Stimulated activated CD4-positive, alpha-beta T cell treated with anti-CD3 and anti-CD28 coated beads, TNF-alpha, amount 100 ng/mL, for 4 hours (primary cell): Measurements from ENCODE around the gene LRWD1.
"Not testable (repeated sequence)": the region's sequence is repeated elsewhere in the genome, so short reads cannot be mapped to it uniquely, and the experiment has no call there.

Source experiments
- DNase-seq, 3 experiments: peaks; one replicate each; pipeline ENCODE4 v3.0.0-alpha.2; 2020; ENCODE audit warnings: low read depth in 3 of 3

Gene LRWD1

DNA sequence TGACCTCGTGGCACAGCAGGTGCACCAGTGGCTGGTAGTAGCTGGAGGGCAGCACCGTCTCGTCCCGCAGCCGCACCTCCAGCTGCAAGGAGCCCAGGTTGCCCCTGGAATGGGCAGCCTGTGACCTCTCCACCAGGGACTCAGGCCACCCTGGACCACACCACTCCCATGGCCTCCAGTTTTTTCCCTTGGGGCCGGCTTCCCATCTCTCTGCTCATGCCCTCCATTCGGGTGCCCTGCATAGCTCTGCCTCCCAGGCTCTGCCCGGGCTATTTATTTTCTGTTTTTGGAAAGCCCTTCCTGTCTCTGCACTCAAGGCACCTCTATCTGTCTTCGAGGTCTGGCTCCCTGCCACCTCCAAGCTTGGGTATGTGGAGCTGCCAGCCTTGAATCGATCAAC is 32.1 kb downstream of the LRWD1 start:
- DNase-seq: not testable (repeated sequence)

GRCh38 chr7:102497308-102497707 is 32.5 kb downstream of the LRWD1 start:
- DNase-seq: not testable (repeated sequence)

DNA sequence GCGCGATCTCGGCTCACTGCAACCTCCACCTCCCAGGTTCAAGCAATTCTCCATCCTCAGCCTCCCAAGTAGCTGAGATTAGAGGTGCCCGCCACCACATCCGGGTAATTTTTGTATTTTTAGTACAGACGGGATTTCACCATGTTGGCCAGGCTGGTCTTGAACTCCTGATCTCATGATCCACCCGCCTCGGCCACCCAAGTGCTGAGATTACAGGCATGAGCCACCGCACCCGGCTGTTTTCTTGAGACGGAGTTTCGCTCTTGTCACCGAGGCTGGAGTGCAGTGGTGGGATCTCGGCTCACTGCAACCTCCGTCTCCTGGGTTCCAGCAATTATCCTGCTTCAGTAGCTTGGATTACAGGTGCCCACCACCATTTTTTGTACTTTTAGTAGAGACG is 33.5 kb downstream of the LRWD1 start:
- DNase-seq: not testable (repeated sequence)

- not testable (repeated sequence) for DNase-seq
Observed at GRCh38 chr7:102503141-102503540, 38.4 kb downstream of the LRWD1 start.

GRCh38 chr7:102505298-102506185 is 40.8 kb downstream of the LRWD1 start:
- DNase-seq: not testable (repeated sequence)

DNA sequence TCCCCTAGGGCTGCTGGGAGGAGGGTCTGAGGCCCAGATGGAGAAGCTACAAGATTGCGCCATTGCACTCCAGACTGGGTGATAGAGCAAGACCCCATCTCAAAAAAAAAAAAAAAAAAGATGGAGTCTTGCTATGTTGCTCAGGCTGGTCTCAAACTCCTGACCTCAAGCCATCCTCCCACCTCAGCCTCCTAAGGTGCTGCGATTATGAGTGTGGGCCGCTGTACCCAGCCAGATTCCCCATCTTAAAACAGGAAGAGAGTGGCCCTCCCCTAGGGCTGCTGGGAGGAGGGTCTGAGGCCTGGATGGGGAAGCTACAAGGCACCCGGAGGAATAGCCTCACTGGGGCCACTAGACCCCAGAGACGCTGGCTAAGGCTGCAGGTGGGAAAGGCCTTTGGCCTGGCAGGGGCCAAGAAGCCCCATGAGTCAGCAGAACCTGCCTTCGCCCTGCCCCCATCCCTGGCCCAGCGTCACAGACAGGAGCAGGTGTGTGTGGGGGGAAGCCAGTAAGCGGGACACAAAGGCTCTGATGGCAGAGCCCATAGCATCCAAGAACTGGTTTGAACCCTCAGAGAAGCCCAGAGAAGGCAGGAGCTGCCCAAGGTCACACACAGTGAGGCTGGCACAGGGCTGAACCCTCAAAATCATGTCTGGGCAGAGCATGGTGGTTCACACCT is 42.8 kb downstream of the LRWD1 start:
- not testable (repeated sequence) for DNase-seq

DNA sequence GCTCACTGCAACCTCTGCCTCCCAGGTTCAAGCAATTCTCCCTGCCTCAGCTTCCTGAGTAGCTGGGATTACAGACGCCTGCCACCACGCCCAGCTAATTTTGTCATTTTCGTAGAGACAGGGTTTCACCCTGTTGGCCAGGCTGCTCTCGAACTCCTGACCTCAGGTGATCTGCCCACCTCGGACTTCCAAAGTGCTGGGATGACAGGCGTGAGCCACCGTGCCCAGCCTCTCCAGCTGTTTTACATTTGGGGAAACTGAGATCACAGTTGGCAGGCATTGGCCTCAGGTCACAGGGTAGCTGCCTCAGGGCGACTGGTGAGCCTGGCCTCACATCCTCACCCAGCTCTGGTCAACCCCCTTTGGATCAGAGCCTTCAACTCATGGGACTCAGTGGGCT is 45.8 kb downstream of the LRWD1 start:
- DNase-seq: not testable (repeated sequence)

DNA sequence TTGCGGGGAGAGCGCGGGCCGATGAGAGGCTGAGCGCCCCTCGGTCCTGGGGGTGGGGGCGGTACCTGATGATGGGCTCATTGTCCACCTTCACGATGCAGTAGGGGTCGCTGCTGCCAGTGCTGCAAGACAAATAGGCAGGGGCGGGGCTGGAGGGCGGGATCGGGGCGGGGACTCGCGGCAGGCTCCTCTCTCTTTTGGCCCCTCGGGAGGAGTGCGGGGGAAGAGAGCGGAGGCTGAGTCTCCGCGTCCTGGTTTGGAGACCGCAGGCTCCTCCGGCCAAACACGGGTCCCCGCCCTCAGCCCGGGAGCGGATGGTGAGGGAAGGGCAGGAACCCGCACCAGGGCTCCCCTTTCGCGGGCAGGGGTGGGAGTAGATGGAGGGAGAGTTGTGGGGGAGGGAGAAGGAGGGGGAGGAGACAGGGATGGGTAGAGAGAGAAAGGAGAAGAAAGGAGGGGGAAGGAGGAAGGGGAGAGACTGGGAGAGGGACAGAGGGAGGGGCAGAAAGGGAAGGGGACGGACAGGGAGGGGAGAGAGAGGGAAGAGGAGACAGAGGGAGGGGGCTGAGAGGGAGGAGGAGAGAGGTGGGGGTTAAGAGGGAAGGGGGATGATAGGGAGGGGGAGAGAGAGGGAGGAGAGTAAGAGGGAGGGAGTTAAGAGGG is 47.2 kb downstream of the LRWD1 start:
- not testable (repeated sequence) for DNase-seq

DNA sequence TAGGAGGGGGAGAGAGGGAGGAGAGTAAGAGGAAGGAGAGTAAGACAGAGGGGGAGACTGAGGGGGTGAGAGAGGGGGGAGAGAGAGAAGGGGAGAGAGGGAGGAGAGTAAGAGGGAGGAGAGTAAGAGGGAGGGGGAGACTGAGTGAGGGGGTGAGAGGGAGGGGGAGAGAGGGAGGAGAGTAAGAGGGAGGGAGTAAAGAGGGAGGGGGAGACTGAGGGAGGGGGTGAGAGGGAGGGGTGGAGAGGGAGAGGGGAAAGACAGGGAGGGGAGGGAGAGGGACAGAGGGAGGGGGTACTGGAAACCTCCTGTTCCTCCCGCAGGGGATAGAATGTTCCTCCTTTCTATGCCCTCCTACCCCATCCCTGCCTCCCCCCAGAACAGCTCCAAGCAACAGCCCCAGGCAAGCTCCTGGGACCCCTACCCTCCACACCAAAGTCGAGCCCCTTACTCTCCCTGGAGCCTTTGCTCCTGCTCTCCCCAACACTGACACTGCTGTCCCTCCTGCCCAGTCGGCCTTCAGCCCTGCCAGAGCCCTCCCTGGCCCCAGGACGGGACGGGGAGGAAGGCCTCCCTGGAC is 47.9 kb downstream of the LRWD1 start:
- DNase-seq: not testable (repeated sequence)

GRCh38 chr7:102514881-102515721 is 50.3 kb downstream of the LRWD1 start:
- not testable (repeated sequence) for DNase-seq

DNA sequence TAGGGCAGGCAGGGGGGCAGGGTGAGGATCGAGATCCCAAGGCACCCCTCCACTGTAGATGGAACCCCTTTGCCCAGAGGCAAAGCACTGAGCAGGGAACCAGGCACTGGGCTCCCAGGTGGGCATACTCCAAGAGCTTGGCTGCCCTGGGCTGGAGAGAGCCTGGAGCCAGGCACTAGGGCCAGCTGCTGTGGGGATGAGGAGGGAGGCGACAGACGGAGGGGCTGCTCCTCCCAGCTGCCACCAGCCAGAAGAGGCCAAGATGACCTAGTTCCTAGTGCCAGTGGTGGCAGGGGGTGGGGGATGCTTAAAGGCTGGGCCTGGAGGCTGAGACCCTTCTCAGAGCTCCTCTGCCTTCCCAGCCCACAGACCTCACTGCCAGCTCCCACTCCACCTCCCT is 51.1 kb downstream of the LRWD1 start:
- not testable (repeated sequence) for DNase-seq

DNA sequence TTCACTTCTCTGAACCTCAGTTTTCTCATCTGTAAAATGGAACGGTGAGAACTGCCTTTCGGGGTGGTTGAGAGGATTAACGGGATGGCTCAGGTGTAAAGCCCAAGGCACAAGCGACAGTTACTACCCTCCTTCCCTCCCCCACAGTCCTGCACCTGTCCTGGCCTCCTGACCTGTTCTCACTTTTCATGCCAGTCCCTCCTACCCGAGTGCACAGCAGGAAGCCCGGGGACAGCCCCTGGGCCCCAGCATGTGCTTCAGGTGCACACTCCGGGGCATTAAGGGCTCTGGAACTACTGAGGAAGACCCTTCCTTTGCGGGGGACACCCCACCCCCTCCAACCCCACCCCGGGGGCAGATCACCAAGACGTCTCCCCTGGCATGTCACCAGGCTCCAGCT is 52.2 kb downstream of the LRWD1 start:
- DNase-seq: not testable (repeated sequence)

- DNase-seq: not testable (repeated sequence)
Observed at GRCh38 chr7:102517550-102518147, 52.9 kb downstream of the LRWD1 start, which contains the start of gene RASA4B. RASA4B (minus strand) TSS chr7:102517777; CDS start chr7:102517710, 67 bp downstream.

DNA sequence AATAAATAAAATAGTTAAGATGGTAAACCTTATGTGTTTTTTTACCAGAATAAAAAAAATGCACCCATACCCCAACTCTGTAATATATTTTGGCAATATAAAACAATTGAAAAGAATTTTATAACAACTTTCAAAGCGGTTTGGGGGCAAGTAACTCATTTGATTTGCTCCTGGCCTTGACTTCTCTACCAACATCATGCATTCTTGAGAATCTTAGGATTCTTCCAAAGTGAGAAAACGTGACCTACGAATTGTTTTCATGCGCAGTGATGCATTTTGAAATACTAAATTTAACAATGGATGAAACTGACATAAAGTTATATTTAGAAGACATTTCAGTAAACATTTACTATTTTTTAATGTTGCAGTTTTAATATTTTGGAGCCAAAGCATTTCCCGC is 56.0 kb downstream of the LRWD1 start:
- DNase-seq: not testable (repeated sequence)
